Loucy (cell line): Measurements from ENCODE around the gene FLT3.

Source experiments
- EZH2phosphoT487 ChIP-seq: fragments of 200-600 bp; IDR thresholded peaks from 2 replicates; pipeline ENCODE4 v1.6.1; 2018; ENCODE audit warnings: antibody characterized with exemption, mild to moderate bottlenecking, moderate library complexity, borderline replicate concordance
- TF ChIP-seq, protein P1 (sequence below): fragments of 200-600 bp; sonication (generic); conservative IDR thresholded peaks from 2 replicates; pipeline ENCODE4 v1.5.1; 2014; ENCODE audit warnings: mild to moderate bottlenecking, antibody characterized with exemption, low read length

- TF ChIP-seq, protein P1, sequence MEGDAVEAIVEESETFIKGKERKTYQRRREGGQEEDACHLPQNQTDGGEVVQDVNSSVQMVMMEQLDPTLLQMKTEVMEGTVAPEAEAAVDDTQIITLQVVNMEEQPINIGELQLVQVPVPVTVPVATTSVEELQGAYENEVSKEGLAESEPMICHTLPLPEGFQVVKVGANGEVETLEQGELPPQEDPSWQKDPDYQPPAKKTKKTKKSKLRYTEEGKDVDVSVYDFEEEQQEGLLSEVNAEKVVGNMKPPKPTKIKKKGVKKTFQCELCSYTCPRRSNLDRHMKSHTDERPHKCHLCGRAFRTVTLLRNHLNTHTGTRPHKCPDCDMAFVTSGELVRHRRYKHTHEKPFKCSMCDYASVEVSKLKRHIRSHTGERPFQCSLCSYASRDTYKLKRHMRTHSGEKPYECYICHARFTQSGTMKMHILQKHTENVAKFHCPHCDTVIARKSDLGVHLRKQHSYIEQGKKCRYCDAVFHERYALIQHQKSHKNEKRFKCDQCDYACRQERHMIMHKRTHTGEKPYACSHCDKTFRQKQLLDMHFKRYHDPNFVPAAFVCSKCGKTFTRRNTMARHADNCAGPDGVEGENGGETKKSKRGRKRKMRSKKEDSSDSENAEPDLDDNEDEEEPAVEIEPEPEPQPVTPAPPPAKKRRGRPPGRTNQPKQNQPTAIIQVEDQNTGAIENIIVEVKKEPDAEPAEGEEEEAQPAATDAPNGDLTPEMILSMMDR: no peak
- no peak for TF ChIP-seq EZH2phosphoT487
Measured at GRCh38 chr13:28049880-28050875, 50.2 kb downstream of the FLT3 start.
